ENCODE results near the gene TBCE.
"Not testable (repeated sequence)": the region's sequence is repeated elsewhere in the genome, so short reads cannot be mapped to it uniquely, and the experiment has no call there.

The TBCE gene

GRCh38 chr1:235351898-235352297, 15.3 kb upstream of the TBCE start:
- no peak for DNase-seq

- no peak for DNase-seq
Measured at GRCh38 chr1:235357485-235358373, 9.5 kb upstream of the TBCE start.

- no peak for DNase-seq
Measured at GRCh38 chr1:235358899-235359298, 8.3 kb upstream of the TBCE start.

DNA sequence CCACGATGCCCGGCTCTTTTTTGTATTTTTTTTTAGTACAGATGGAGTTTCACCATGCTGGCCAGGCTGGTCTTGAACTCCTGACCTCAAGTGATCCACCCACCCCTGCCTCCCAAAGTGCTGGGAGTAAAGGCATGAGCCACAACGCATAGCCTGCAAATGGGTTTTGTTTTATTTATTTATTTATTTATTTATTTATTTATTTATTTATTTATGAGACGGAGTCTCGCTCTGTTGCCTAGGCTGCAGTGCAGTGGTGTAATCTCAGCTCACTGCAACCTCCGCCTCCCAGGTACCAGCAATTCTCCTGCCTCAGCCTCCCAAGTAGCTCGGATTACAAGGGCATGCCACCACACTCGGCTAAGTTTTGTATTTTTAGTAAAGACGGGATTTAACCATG, 3.0 kb upstream of the TBCE start:
- not testable (repeated sequence) for DNase-seq

DNA sequence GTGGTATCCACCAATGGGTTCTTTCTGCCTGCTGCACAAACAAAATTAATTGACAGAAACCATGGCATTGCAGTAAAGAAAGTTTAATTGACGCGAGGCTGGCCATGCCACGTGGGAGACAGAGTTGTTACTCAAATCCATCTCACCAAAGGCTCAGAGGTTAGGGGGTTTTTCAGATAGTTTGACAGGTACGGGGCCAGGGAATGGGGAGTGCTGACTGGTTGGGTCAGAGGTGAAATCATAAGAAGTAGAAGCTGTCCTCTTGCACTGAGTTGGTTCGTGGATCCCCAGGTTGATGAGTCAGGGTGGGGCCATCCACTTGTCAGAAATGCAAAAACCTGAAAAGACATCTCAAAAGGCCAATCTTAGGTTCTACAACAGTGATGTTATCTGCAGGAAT, 941 bp upstream of the TBCE start:
- no peak for DNase-seq

- no peak for DNase-seq
Measured at GRCh38 chr1:235368428-235368827, 1.2 kb downstream of the TBCE start.

DNA sequence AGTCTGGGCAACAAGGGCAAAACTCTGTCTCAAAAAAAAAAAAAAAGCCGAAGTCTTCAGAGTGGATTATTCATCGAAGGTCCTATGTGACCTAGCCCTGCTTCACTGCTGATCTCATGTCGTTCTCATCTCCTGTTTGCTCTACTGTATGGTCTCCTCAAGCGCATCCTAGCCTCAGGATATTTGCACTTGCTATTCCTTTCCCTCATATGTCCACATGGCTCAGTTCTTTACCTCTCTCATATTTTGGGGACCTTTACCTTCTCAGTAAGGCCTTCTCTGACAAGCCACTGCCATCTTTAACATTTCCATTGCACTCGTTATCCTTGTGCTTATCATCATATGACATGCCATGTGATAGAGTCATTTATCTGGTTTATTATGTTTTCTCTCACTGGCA, 2.6 kb downstream of the TBCE start:
- DNase-seq, result no peak

DNA sequence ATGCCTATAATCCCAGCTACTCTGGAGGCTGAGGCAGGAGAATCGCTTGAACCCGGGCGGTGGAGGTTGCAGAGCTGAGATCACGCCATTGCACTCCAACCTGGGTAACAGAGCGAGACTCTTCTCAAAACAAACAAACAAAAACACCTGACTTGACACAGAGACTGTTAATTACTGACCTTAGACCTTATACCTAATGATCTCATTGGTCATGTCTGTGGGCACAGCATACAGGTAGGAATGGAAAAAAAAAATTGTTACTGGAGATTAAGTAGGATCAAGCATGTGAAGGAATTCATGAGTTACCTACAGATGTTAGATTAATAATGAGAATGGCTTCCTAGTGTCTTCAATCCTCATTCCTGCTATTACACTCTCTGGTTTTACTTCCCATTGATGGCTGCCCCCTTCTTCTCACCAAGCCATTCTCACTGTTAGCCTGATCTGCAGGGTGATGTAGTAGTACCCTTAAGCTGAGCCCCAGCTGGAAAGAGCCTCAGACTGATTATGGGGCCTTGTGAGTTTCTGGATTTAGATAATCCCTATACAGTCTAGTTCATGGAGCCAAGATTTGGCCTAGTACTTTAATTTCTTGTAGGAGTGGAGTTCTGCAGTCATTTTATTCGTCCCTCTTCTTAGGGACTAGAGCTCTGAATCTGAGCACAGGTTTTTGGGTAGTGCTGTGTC, 8.8 kb downstream of the TBCE start:
- no peak for DNase-seq

DNA sequence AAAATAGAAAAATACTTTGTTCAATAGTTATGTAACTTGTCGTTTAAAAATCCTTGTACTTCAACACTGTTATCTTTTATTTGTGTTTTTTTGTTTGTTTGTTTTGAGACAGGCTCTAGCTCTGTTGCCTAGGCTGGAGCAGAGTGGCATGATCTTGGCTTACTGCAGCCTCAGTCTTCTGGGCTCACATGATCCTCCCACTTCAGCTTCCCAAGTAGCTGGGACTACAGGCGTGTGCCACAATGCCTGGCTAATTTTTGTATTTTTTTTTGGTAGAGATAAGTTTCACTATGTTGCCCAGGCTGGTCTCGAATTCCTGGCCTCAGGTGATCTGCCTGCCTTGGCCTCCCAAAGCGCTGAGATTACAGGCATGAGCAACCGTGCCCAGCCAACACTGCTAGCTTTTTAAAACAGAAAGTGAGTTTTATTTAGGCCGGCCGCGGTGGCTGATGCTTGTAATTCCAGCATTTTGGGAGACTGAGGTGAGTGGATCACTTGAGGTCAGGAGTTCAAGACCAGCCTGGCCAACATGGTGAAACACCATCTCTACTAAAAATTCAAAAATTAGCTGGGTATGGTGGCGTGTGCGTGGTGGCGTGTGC, 11.0 kb downstream of the TBCE start:
- peak in 1 of 2 donors; percentile 41 for DNase-seq

- DNase-seq, result not testable (repeated sequence)
Measured at GRCh38 chr1:235381955-235382739, 14.9 kb downstream of the TBCE start.

DNA sequence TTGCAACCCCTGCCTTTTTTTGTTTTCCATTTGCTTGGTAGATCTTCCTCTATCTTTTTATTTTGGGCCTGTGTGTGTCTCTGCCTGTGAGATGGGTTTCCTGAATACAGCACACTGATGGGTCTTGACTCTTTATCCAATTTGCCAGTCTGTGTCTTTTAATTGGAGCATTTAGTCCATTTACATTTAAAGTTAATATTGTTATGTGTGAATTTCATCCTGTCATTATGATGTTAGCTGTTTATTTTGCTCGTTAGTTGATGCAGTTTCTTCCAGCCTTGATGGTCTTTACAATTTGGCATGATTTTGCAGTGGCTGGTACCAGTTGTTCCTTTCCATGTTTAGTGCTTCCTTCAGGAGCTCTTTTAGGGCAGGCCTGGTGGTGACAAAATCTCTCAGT, 18.4 kb downstream of the TBCE start:
- DNase-seq, result not testable (repeated sequence)

- DNase-seq, result no peak
Measured at GRCh38 chr1:235391874-235392273, 24.6 kb downstream of the TBCE start.

DNA sequence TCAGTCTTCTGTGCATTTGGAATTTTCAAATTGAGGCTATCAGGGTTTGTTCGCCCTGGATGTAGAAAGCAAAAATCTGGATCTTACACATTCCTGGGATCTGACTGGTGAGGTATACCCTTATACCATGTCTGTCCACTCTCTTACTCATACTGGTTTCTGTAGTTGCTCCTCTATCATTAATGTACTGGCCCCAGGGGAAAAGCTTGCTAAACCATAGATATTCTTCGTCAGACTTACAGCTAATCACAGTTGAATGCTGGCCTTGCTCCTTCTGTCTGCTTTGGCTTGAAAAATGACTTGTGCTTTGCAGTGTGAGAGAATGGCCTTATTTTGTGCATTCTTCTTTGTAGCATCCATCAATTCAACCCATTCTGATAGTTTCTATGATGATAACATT, 30.5 kb downstream of the TBCE start:
- DNase-seq, result no peak

DNA sequence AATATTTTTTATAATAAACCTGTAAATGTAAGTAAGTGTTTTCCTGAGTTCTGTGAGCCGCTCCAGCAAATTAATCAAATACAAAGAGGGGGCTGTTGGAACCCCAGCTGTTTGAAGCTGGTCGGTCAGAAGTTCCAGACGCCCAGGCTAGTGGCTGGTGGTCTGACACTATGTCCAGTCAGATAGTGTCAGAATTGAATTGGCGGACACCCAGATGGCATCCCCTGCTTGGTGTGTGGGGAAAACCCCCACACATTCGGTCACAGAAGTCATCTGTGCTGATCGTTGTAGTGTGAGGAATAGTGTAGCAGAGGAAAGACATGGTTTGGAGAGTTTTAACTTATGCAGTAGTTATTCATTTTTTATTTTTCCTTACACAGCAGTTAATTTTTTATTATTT, 32.4 kb downstream of the TBCE start:
- no peak for DNase-seq

DNA sequence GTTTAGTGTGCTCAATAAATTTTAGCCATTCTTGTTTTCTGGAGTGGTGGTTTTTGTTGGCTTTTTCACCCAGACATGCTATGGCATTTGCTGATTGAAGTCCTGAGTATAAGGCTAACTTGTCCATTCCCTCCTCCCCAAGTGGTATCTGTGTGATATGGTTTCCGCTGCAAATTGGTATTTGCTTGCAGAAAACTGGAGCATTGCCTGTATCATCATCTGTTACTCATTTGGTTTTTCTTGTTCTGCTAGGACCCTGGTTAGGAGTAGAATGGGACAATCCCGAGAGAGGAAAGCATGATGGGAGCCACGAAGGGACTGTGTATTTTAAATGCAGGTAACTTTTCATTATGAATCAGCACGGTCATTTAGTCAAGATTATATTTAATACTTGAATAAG, 34.0 kb downstream of the TBCE start:
- no peak for DNase-seq

DNA sequence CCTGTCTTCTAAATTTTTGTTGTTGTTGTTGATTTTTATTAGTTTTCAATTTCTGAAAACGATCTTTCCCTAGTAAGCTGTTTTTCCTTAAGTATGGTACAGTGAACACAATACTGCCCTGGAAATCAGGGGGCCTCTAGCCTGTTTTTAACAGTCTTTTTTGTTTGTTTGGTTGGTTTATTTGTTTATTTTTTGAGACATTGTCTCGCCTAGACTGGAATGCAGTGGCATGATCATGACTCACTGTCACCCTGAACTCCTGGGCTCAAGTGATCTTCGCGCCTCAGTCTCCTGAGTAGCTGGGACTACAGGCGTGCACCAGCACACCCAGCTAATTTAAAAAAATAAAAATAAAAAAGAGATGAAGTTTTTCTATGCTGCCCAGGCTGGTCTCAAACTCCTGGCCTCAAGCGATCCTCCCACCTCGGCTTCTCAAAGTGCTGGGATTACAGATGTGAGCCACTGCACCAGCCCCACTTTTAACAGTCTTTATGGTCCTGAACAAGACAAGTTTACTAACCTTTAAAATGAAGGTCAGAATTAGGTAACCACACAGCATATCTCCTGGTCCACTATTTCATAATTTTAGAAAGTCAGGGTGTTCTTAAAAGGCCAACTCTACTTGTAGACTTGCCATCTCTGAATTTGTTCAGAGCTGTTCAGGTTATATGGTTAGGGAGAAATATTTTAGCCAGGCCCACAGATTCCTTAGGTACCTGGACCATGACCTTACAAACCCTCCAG, 35.4 kb downstream of the TBCE start:
- DNase-seq, result no peak

- no peak for DNase-seq
Measured at GRCh38 chr1:235403593-235403992, 36.4 kb downstream of the TBCE start.

DNA sequence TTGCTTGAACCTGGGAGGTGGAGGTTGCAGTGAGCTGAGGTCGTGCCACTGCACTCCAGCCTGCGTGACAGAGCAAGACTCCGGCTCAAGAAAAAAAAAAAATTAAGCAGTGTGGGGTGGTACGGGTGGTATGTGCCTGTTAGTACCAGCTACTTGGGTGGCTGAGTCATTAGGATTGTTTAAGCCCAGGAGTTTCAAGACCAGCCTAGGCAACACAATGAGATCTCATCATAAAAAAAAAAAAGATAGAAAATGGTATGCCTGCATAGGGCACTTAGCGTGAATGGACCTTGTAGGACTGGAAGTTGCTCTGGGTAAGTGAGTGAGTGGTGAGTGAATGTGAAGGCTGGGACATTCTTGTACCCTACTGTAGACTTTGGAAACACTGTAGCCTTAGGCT, 37.0 kb downstream of the TBCE start:
- no peak for DNase-seq

DNA sequence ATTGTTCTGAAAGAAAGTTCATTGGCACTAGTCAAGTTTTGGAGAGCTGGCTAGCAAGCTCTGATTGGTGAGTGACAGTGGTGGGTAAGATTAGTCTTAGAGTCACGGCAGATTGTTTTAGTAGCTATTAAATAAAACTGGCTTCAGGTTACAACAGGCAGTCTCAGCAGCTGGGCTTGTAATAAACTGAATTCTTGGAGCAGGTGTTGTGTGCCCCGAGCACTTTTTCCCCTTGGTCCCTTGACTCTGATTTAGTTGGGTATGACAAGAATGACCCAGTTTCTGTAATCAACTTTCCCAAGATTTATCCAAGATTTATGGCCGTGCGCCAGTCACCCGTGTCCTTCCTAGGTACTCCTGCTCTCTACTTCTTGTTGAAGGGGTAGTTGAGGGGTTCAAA, 40.2 kb downstream of the TBCE start:
- no peak for DNase-seq

GRCh38 chr1:235408503-235408960, 41.3 kb downstream of the TBCE start:
- DNase-seq, result no peak

DNA sequence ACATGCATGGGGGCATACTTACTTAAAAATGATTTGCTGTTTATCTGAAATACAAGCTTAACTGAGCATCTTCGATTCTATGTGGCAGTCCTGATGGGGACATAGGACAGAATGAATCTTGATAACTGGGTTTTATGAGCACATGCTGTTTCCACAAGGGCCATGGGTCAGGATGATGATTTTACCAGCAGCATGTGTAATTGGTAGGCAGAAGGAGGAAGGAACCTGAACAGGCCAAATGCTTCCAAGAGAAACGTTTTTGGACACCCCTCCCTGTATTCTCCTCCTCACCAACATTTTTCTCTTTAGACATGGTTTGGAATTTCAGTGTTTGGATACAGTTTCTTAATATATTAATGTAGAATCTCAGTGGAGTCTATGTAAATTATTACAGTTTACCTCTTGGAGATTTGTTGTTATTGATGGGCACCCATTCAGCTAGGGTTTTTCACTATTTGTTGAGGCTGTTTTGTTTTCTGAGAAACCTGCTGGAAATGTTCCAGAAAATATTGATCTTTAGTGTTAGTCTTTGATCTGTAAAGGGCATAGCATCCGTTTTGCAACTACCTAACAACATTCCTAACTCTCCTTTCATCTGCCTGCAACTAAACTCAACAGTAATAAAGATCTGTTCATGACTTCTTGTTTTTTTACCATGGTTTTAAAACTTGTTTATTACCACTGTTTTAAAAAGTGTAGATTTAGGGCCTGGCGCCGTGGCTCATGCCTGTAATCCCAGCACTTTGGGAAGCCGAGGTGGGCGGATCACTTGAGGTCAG, 42.0 kb downstream of the TBCE start:
- no peak for DNase-seq
